ENCODE data around the gene ZW10. TPM values are rescaled to one million over a fixed set of nuclear protein-coding genes. Genes with fewer than 3 reads are reported as not detected.
"Not testable (repeated sequence)": the region's sequence is repeated elsewhere in the genome, so short reads cannot be mapped to it uniquely, and the experiment has no call there.

Gene ZW10
- total RNA-seq, 2 donors from 2014 or later = 24.1 to 26.4 TPM

DNA sequence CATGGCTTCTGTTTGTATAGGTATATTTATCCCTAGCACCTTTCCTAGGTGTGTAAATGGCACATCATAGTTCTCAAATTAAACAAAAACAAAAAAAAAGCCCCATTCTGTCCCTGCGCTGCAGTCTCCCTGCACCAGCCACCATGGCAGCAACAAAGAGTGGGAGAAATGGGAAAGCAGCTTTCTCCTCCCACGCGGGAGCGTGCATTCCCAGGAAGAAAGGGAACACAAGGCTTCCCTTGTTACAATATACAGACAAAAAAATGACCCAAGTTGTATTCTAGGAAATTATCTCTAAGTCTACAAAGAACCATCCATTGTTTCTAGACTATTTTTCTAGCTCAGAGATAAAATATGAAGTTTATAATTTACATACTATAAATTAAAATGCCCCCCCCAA lies 51.3 kb downstream of the ZW10 start:
- TF ChIP-seq, protein P1, sequence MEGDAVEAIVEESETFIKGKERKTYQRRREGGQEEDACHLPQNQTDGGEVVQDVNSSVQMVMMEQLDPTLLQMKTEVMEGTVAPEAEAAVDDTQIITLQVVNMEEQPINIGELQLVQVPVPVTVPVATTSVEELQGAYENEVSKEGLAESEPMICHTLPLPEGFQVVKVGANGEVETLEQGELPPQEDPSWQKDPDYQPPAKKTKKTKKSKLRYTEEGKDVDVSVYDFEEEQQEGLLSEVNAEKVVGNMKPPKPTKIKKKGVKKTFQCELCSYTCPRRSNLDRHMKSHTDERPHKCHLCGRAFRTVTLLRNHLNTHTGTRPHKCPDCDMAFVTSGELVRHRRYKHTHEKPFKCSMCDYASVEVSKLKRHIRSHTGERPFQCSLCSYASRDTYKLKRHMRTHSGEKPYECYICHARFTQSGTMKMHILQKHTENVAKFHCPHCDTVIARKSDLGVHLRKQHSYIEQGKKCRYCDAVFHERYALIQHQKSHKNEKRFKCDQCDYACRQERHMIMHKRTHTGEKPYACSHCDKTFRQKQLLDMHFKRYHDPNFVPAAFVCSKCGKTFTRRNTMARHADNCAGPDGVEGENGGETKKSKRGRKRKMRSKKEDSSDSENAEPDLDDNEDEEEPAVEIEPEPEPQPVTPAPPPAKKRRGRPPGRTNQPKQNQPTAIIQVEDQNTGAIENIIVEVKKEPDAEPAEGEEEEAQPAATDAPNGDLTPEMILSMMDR (conservative IDR thresholded peaks at IDR 0.05) = no peak
- H3K9me3 Mint-ChIP-seq = peaks cover 5% of the 10 kb centered on the region
- no peak overlapping the region for H3K4me3 Mint-ChIP-seq
- DNase-seq = no peak
- no peak overlapping the region for H3K9ac ChIP-seq (ENCODE audit: extremely low read depth, low read length, poor library complexity, severe bottlenecking)
- no peaks in the 10 kb centered on the region for H3K27me3 Mint-ChIP-seq (ENCODE audit: insufficient read depth)
- H3K4me3 ChIP-seq (ENCODE audit: low read length) = no peak overlapping the region
- no peak overlapping the region for H3K27ac Mint-ChIP-seq
- WGBS, 2 experiments (ENCODE audit: insufficient coverage in 1 of 2, insufficient read length in 1 of 2) = 95% methylated on average over 4 of the region's 4 CpGs; no CpG with 5 or more reads in 1 of the 2 experiments
- no peaks in the 10 kb centered on the region for H3K9me3 ChIP-seq (ENCODE audit: control insufficient read depth, low read length)
- H3K4me1 Mint-ChIP-seq = peaks cover 10% of the 10 kb centered on the region
- no peaks in the 10 kb centered on the region for H3K36me3 ChIP-seq (ENCODE audit: control insufficient read depth, insufficient read depth, low read length)
- peaks cover 7% of the 10 kb centered on the region for H3K36me3 Mint-ChIP-seq (ENCODE audit: low read depth)
- peaks cover 2% of the 10 kb centered on the region for H3K4me1 ChIP-seq (ENCODE audit: control insufficient read depth, insufficient read depth, low read length)
- H3K27ac ChIP-seq (ENCODE audit: low read depth, low read length) = no peak overlapping the region
- no peaks in the 10 kb centered on the region for H3K27me3 ChIP-seq (ENCODE audit: control insufficient read depth, insufficient read depth, low read length, poor library complexity, severe bottlenecking)

DNA sequence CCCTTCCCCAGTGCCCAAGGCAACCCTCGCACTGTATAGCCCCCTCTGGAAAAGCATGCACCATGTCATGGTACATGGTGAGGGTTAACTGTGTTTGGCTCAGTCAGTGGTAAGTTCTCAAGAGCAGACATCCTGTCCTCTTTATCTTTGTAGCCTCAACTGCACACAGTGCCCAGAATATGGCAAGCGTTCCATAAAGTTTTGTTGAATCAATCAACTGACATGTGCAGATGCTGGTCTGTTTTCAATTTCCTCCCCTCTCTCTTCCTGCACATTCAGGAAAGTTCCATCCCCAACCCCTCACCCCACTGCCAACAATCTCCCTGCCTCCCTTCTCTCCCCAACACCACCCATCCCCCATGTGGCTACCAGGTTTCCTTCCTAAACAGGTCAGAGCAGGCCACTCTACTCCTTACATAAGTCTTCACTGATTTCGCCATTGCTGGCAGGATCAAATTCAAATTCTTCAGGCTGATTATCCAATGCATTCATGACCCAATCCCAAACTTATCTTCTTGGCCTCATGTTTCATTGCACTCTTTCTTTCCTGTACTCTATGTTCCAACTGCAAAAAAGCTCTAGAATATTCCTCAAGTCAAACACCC lies 51.9 kb downstream of the ZW10 start:
- H3K27ac ChIP-seq (ENCODE audit: low read depth, low read length) = no peak overlapping the region
- peaks cover 7% of the 10 kb centered on the region for H3K9me3 Mint-ChIP-seq
- TF ChIP-seq, protein P1 (conservative IDR thresholded peaks at IDR 0.05) = no peak
- 86 to 97% methylated on average over 3 of the region's 3 CpGs for WGBS, 2 experiments (ENCODE audit: insufficient coverage in 1 of 2, insufficient read length in 1 of 2)
- H3K4me1 ChIP-seq (ENCODE audit: control insufficient read depth, insufficient read depth, low read length) = no peaks in the 10 kb centered on the region
- no peak overlapping the region for H3K27ac Mint-ChIP-seq
- H3K27me3 ChIP-seq (ENCODE audit: control insufficient read depth, insufficient read depth, low read length, poor library complexity, severe bottlenecking) = no peaks in the 10 kb centered on the region
- H3K36me3 ChIP-seq (ENCODE audit: control insufficient read depth, insufficient read depth, low read length) = no peaks in the 10 kb centered on the region
- peaks cover 7% of the 10 kb centered on the region for H3K36me3 Mint-ChIP-seq (ENCODE audit: low read depth)
- no peaks in the 10 kb centered on the region for H3K9me3 ChIP-seq (ENCODE audit: control insufficient read depth, low read length)
- H3K4me3 ChIP-seq (ENCODE audit: low read length) = no peak overlapping the region
- no peaks in the 10 kb centered on the region for H3K27me3 Mint-ChIP-seq (ENCODE audit: insufficient read depth)
- no peak overlapping the region for H3K9ac ChIP-seq (ENCODE audit: extremely low read depth, low read length, poor library complexity, severe bottlenecking)
- H3K4me1 Mint-ChIP-seq = peaks cover 10% of the 10 kb centered on the region
- no peak overlapping the region for H3K4me3 Mint-ChIP-seq
- DNase-seq = no peak

DNA sequence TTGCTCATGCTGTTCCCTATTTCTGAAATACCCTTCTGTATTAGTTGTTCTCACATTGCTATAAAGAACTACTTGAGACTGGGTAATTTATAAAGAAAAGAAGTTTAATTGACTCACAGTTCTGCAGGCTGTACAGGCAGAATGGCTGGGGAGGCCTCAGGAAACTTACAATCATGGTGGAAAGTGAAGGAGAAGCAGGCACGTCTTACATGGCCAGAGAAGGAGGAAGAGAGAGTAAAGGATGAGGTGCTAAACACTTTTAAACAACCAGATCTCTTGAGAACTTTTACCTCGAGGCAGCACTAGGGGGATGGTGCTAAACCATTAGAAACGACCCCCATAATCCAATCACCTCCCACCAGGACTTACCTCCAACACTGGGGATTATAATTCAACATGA lies 53.0 kb downstream of the ZW10 start:
- not testable (repeated sequence) for H3K9me3 Mint-ChIP-seq; H3K4me3 Mint-ChIP-seq; H3K27me3 ChIP-seq (ENCODE audit: control insufficient read depth, insufficient read depth, low read length, poor library complexity, severe bottlenecking); H3K4me1 ChIP-seq (ENCODE audit: control insufficient read depth, insufficient read depth, low read length); H3K27me3 Mint-ChIP-seq (ENCODE audit: insufficient read depth); H3K9ac ChIP-seq (ENCODE audit: extremely low read depth, low read length, poor library complexity, severe bottlenecking); H3K36me3 Mint-ChIP-seq (ENCODE audit: low read depth); H3K9me3 ChIP-seq (ENCODE audit: control insufficient read depth, low read length); H3K36me3 ChIP-seq (ENCODE audit: control insufficient read depth, insufficient read depth, low read length); H3K27ac ChIP-seq (ENCODE audit: low read depth, low read length); H3K4me1 Mint-ChIP-seq; H3K27ac Mint-ChIP-seq; H3K4me3 ChIP-seq (ENCODE audit: low read length); DNase-seq
- 90% methylated on average over 3 of the region's 3 CpGs; no CpG with 5 or more reads in 1 of the 2 experiments for WGBS, 2 experiments (ENCODE audit: insufficient coverage in 1 of 2, insufficient read length in 1 of 2)

Measured in endodermal cell (in vitro differentiated cells).